Right lung (tissue), 5 donors: ENCODE results near the gene GAK. TPM values are rescaled to one million over a fixed set of nuclear protein-coding genes. Genes with fewer than 3 reads are reported as not detected.
"Not testable (repeated sequence)": the region's sequence is repeated elsewhere in the genome, so short reads cannot be mapped to it uniquely, and the experiment has no call there.

Source experiments
- DNase-seq, 2 donors: peaks; one replicate each; pipeline ENCODE4 v3.0.0-alpha.2; 2013
- polyA plus RNA-seq, 5 donors: library from polyadenylated mRNA; unstranded; fragments of 120-200 nt; gene quantifications; one replicate each; pipeline versions ENCODE4 v1.2.1 to v1.2.3, GENCODE V29; 2013; ENCODE audit warnings: inconsistent platforms in 1 of 5, low replicate concordance in 1 of 5; ENCODE audit not compliant: insufficient read length in 5 of 5, insufficient read depth in 1 of 5

The GAK gene
- polyA plus RNA-seq, 5 donors = 37.5 to 62.9 (median 52.1) TPM

- no peak for DNase-seq
These were observed 22.3 kb upstream of the GAK start for GRCh38 chr4:954211-955020.

- no peak for DNase-seq
These were observed 21.4 kb upstream of the GAK start for GRCh38 chr4:953574-953915.

- DNase-seq = no peak
These were observed 20.9 kb upstream of the GAK start for GRCh38 chr4:952881-953573.

GRCh38 chr4:951594-952468 lies 19.7 kb upstream of the GAK start:
- DNase-seq = no peak

GRCh38 chr4:951186-951585 lies 19.1 kb upstream of the GAK start:
- DNase-seq = no peak

GRCh38 chr4:950136-951020 lies 18.3 kb upstream of the GAK start:
- no peak for DNase-seq

GRCh38 chr4:949656-950055 lies 17.5 kb upstream of the GAK start:
- no peak for DNase-seq

GRCh38 chr4:948936-949300 lies 16.8 kb upstream of the GAK start:
- DNase-seq = no peak

GRCh38 chr4:948101-948935 lies 16.2 kb upstream of the GAK start:
- DNase-seq = no peak

- DNase-seq = no peak
These were observed 15.4 kb upstream of the GAK start for GRCh38 chr4:947491-947971.

- no peak for DNase-seq
These were observed 14.7 kb upstream of the GAK start for GRCh38 chr4:946517-947471.

- DNase-seq = no peak
These were observed 14.0 kb upstream of the GAK start for GRCh38 chr4:946103-946450.

- DNase-seq = no peak
These were observed 13.4 kb upstream of the GAK start for GRCh38 chr4:945274-946102.

- DNase-seq = not testable (repeated sequence)
These were observed 7.4 kb upstream of the GAK start for GRCh38 chr4:939508-939907.

- DNase-seq = no peak
These were observed 576 bp upstream of the GAK start for GRCh38 chr4:932713-933070.

- no peak for DNase-seq
These were observed 739 bp downstream of the GAK start for GRCh38 chr4:931194-931959.

GRCh38 chr4:930827-931193 lies 1.3 kb downstream of the GAK start:
- DNase-seq = no peak
